Measurements from ENCODE around the gene ANO9. TPM values are rescaled to one million over a fixed set of nuclear protein-coding genes. Genes with fewer than 3 reads are reported as not detected.
"Not testable (repeated sequence)": the region's sequence is repeated elsewhere in the genome, so short reads cannot be mapped to it uniquely, and the experiment has no call there.

The ANO9 gene
- total RNA-seq, 4 donors from 2014 or later = 0.11 to 0.42 (median 0.32) TPM; not detected in 1

DNA sequence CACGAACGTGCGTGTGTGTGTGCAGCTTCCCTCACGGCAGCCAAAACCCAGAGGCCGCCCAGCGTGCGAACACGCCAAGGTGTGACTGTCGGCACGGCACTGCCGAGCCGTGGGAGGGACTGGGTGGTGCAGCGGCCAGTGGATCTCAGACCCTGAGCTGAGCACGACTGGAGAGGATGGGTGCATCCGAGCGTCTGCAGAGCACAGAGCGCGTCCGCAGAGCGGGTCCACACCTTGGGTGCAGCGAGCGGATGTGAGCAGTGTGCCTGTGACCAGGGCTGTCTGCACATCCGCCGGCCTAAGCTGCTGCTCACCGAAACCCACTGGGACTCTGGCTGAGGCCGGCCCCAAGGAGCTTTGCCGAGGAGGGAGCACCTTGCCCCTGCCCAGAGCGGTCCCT, 31.0 kb upstream of the ANO9 start:
- TF ChIP-seq POLR2AphosphoS5 (IDR thresholded peaks at IDR 0.05) (no peak), EP300 (IDR thresholded peaks at IDR 0.05) (no peak)
- 93% methylated on average over 27 of the region's 28 CpGs for WGBS

DNA sequence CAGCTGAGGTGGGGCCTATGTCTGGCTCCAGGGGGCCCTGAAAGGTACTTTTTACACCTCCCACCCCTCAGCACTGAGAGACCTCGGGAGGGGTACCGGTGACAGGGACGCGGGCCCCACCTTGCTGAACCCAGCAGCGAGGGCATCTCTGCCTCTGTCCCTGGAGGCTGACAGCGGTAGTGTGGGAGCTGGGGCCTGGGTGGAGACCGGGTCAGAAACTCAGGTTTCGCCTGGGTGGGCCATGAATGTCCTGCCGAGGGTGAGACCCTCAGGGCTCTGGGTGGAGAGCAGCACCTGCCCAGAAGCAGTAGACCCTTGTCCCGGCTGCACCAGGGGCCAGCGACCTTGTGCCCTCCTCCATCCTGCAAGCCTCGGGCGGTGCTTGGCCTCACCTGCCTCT, 30.5 kb upstream of the ANO9 start:
- TF ChIP-seq POLR2A (IDR thresholded peaks at IDR 0.05; ENCODE audit: low read depth) (no peak), POLR2AphosphoS5 (IDR thresholded peaks at IDR 0.05) (no peak), EP300 (IDR thresholded peaks at IDR 0.05) (no peak)
- TF ChIP-seq, protein P1, sequence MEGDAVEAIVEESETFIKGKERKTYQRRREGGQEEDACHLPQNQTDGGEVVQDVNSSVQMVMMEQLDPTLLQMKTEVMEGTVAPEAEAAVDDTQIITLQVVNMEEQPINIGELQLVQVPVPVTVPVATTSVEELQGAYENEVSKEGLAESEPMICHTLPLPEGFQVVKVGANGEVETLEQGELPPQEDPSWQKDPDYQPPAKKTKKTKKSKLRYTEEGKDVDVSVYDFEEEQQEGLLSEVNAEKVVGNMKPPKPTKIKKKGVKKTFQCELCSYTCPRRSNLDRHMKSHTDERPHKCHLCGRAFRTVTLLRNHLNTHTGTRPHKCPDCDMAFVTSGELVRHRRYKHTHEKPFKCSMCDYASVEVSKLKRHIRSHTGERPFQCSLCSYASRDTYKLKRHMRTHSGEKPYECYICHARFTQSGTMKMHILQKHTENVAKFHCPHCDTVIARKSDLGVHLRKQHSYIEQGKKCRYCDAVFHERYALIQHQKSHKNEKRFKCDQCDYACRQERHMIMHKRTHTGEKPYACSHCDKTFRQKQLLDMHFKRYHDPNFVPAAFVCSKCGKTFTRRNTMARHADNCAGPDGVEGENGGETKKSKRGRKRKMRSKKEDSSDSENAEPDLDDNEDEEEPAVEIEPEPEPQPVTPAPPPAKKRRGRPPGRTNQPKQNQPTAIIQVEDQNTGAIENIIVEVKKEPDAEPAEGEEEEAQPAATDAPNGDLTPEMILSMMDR (IDR thresholded peaks at IDR 0.05) = no peak
- Histone ChIP-seq H3K27me3 (no peaks in the 10 kb centered on the region), H3K9me3 (no peaks in the 10 kb centered on the region), H3K36me3 (peaks cover 0 to 5% (median 0%) of the 10 kb centered on the region in 4 donors), H3K4me3 (no peak overlapping the region), H3K27ac (replicated peaks in 1 of 4) (no peak overlapping the region), H3K4me1 (peaks cover 18 to 34% (median 30%) of the 10 kb centered on the region in 4 donors)
- no peak for DNase-seq (ENCODE audit: extremely low spot score)
- WGBS = 97% methylated on average over 7 of the region's 13 CpGs
- intact Hi-C loops (cut with DNase I) = no loop called here

More for the DNA sequence above, 31.0 kb upstream of the ANO9 start:
- Histone ChIP-seq H3K27ac (replicated peaks in 1 of 4) (no peak overlapping the region), H3K27me3 (no peaks in the 10 kb centered on the region), H3K4me3 (no peak overlapping the region), H3K9me3 (no peaks in the 10 kb centered on the region), H3K4me1 (peaks cover 18 to 36% (median 31%) of the 10 kb centered on the region in 4 donors), H3K36me3 (peaks cover 0 to 5% (median 0%) of the 10 kb centered on the region in 4 donors)
- intact Hi-C loops (cut with DNase I) = no loop called here
- DNase-seq (ENCODE audit: extremely low spot score) = no peak

DNA sequence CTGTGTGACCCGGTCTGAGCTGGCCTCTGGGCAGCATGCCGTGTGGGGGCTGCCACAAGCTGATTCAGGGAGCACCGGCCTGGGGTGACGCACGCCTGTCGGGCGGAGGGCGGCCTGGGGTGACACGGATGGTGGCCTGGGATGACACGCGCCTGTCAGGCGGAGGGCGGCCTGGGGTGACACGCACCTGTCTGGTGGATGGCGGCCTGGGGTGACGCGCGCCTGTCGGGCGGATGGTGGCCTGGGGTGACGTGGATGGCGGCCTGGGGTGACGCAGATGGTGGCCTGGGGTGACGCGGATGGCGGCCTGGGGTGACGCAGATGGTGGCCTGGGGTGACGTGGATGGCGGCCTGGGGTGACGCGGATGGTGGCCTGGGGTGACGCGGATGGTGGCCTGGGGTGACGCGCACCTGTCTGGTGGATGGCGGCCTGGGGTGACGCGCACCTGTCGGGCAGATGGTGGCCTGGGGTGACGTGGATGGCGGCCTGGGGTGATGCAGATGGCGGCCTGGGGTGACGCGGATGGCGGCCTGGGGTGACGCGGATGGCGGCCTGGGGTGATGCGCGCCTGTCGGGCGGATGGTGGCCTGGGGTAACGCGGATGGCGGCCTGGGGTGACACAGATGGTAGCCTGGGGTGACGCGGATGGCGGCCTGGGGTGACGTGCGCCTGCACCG, 29.8 kb upstream of the ANO9 start:
- Histone ChIP-seq H3K4me1 (peaks cover 18 to 32% (median 28%) of the 10 kb centered on the region in 4 donors), H3K27me3 (no peaks in the 10 kb centered on the region), H3K36me3 (peaks cover 0 to 5% (median 0%) of the 10 kb centered on the region in 4 donors), H3K4me3 (no peak overlapping the region), H3K27ac (replicated peaks in 1 of 4) (peak overlapping the region in 1 of 4 donors; percentile 79), H3K9me3 (no peaks in the 10 kb centered on the region)
- TF ChIP-seq POLR2AphosphoS5 (IDR thresholded peaks at IDR 0.05) (no peak), EP300 (IDR thresholded peaks at IDR 0.05) (no peak), POLR2A (IDR thresholded peaks at IDR 0.05; ENCODE audit: low read depth) (no peak)
- TF ChIP-seq, protein P1 (IDR thresholded peaks at IDR 0.05) = no peak
- DNase-seq (ENCODE audit: extremely low spot score) = no peak
- intact Hi-C loops (cut with DNase I) = no loop called here
- 95% methylated on average over 48 of the region's 61 CpGs for WGBS

DNA sequence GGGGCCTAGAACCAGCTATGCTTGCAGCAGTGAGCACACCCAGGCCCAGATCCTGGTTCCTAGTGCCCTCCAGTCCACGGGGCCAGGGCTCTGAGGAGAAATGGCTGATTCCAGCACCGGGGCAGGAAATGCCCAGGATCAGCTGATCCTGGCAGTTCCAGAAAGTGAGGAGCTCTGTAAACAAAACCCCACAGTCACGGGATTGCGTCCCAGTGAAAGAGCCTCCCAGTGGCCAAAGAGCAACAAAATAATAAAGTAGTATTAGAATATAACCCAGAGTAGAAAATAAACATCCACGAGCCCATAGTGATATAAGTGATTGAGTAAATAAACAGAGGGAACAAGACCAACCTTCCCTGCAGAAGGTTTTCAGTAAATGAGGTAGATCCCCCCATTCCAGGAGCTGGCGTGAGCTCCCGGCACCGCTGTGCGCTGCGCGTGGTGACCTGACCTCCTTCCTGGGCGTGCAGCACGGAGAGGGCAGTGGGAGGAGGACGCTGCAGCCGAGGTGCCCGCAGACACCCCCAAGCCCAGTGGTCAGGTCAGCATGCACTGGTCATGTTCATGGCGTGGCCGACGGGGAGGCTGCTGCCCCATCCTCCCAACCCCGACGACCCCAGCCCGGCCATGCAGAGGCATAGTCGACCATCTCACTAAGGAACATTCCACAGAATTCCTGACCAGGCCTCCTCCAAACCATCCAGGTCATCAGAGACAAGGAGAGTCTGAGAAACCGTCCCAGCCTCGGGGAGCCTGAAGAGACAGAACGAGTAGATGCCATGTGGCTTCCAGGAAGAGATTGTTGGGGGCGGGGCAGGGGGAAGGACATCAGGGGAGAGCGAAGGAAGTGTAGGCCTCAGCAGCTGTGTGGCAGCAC, 28.1 kb upstream of the ANO9 start:
- WGBS = 61% methylated on average over 19 of the region's 28 CpGs
- H3K27me3 ChIP-seq = no peaks in the 10 kb centered on the region
- intact Hi-C loops (cut with DNase I) = no loop called here
- peaks cover 18 to 32% (median 28%) of the 10 kb centered on the region in 4 donors for H3K4me1 ChIP-seq
- peak overlapping the region; percentile 73 to 79 (median 76) for H3K27ac ChIP-seq (replicated peaks in 1 of 4)
- TF ChIP-seq EP300 (IDR thresholded peaks at IDR 0.05) (no peak), POLR2AphosphoS5 (IDR thresholded peaks at IDR 0.05) (peak; percentile 62 to 84)
- TF ChIP-seq, protein P1 (IDR thresholded peaks at IDR 0.05) = peak; percentile 21 to 39 (median 37)
- H3K36me3 ChIP-seq = peaks cover 0 to 4% (median 0%) of the 10 kb centered on the region in 4 donors
- no peak for DNase-seq (ENCODE audit: extremely low spot score)
- peak overlapping the region; percentile 16 to 48 (median 38) for H3K4me3 ChIP-seq
- H3K9me3 ChIP-seq = no peaks in the 10 kb centered on the region

DNA sequence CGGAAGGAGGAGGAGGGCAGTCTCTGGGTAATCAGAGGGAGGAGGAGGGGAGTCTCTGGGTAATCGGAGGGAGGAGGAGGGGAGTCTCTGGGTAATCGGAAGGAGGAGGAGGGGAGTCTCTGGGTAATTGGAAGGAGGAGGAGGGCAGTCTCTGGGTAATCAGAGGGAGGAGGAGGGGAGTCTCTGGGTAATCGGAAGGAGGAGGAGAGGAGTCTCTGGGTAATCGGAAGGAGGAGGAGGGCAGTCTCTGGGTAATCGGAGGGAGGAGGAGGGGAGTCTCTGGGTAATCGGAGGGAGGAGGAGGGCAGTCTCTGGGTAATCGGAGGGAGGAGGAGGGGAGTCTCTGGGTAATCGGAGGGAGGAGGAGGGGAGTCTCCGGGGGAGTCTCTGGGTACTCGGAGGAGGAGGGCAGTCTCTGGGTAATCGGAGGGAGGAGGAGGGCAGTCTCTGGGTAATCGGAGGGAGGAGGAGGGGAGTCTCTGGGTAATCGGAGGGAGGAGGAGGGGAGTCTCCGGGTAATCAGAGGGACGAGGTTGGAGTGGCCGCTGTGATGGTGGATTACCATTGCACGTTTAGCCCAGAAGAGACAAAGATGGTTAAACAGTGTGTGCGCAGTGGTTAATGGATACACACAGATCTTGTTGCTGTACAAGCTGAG, 27.3 kb upstream of the ANO9 start:
- WGBS = 28% methylated on average over 19 of the region's 19 CpGs
- intact Hi-C loops (cut with DNase I) = not testable (repeated sequence)
- H3K4me3 ChIP-seq = peak overlapping the region; percentile 16 to 48 (median 38)

More for the DNA sequence above, 27.3 kb upstream of the ANO9 start:
- H3K36me3 ChIP-seq = peaks cover 0 to 10% (median 6%) of the 10 kb centered on the region in 4 donors
- not testable (repeated sequence) for DNase-seq (ENCODE audit: extremely low spot score); H3K27me3 ChIP-seq; H3K9me3 ChIP-seq
- peak overlapping the region; percentile 73 to 79 (median 76) for H3K27ac ChIP-seq (replicated peaks in 1 of 4)
- peaks cover 18 to 32% (median 28%) of the 10 kb centered on the region in 4 donors for H3K4me1 ChIP-seq

All from esophagus muscularis mucosa (tissue), 4 donors.